T-helper 22 cell (primary cell): ENCODE results near the gene CYS1.
"Not testable (repeated sequence)": the region's sequence is repeated elsewhere in the genome, so short reads cannot be mapped to it uniquely, and the experiment has no call there.

Experiments
- DNase-seq: peaks from one replicate; pipeline ENCODE4 v3.0.0-alpha.2; 2020; ENCODE audit warnings: low read depth

Gene CYS1, protein sequence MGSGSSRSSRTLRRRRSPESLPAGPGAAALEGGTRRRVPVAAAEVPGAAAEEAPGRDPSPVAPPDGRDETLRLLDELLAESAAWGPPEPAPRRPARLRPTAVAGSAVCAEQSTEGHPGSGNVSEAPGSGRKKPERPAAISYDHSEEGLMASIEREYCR

DNA sequence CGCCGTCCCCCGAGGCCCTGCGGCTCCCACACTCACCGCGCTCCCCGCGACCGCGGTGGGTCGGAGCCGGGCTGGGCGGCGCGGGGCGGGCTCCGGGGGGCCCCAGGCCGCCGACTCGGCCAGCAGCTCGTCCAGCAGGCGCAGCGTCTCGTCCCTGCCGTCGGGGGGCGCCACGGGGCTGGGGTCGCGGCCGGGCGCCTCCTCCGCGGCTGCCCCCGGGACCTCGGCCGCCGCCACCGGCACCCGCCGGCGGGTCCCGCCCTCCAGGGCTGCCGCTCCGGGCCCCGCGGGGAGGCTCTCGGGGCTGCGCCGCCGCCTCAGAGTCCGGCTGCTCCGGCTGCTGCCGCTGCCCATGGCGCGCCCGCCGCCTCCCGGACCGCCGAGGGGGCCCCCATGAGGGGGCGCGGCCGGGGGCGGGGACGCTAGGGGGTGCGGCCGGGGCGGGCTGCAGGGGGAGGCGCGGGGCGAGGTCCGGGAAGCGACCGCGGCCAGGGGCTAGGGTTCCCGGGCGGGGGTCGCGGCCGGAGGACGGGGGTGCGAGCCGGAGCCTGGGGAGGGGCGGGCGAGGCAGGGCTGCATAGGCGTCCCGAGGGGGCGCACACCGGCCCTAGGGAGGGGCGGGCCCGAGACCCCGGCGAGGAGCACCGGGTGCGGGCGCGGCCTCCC lies at the start of gene CYS1:
Gene CYS1 (minus strand): TSS at position 542 of the 666 bp plus-strand sequence. CDS start 188 bp downstream, at position 354.
- DNase-seq = no peak

GRCh38 chr2:10129490-10129889 lies 49.3 kb upstream of the CYS1 start:
- DNase-seq = no peak

GRCh38 chr2:10128420-10128819 lies 48.2 kb upstream of the CYS1 start:
- DNase-seq = no peak

- DNase-seq = no peak
Measured at GRCh38 chr2:10126632-10127026, 46.4 kb upstream of the CYS1 start.

DNA sequence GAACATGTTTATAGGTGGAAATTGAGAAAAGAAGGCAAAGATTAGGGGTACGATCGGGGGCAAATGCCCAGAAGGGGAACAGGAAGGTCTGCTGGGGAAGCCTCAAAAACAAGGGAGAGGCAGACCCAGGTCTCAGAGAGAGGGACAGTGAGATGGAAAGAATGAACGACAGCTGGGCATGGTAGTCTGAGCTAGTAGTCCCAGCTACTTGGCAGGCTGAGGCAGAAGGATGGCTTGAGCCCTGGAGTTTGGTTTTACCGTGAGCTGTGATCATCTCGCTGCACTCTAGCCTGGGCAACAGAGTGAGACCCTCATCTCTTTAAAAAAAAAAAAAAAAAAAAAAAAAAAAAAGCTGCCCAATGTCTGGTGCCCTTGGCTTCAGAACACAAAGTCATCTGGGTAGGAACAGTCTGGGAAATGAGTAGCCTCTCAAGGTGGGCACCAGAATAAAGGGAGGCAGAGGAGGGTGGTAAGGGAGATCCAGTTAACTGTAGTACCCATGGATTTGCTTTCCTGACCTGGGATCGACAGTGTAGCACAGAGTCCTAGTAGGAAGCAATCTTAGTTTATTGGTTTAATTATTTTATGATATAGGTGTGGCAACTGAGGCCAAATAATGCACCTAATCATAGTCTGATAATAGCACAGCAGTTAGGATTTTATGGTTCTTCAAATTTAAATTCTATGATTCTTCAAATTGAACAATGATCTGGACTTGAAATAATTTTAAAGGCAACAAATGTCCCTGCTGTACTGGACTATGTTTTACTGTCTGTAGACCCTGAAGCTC lies 45.8 kb upstream of the CYS1 start:
- no peak for DNase-seq

GRCh38 chr2:10124538-10125045 lies 44.4 kb upstream of the CYS1 start:
- peak; percentile 26 for DNase-seq

GRCh38 chr2:10123281-10123680 lies 43.1 kb upstream of the CYS1 start:
- DNase-seq = no peak

DNA sequence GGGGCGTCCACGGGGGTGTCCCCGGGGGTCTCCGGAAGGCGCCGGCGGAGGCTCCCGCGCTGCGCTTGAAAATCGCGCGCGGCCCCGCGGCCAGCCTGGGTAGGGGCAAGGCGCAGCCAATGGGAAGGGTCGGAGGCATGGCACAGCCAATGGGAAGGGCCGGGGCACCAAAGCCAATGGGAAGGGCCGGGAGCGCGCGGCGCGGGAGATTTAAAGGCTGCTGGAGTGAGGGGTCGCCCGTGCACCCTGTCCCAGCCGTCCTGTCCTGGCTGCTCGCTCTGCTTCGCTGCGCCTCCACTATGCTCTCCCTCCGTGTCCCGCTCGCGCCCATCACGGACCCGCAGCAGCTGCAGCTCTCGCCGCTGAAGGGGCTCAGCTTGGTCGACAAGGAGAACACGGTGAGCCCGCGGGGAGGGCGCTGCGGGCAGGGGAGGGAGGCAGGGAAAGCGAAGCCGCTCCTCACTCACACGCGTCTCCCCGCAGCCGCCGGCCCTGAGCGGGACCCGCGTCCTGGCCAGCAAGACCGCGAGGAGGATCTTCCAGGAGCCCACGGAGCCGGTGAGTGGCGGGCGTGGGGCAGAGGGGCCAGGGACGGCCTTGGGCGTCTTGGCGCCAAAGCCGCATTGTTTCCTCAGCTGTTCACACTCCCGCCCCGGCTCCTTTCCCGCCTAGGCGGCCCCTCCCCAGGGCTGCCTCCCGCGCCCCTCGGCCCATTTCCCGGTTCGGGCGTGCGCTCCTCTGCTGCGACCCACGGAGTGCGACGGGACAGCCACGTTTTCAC lies 42.5 kb upstream of the CYS1 start, which contains the start of gene RRM2:
Gene RRM2 (plus strand): TSS at position 240 of the 781 bp plus-strand sequence. CDS start 60 bp downstream, at position 300.
- DNase-seq = peak; percentile 76

GRCh38 chr2:10120877-10121574 lies 40.8 kb upstream of the CYS1 start:
- no peak for DNase-seq

DNA sequence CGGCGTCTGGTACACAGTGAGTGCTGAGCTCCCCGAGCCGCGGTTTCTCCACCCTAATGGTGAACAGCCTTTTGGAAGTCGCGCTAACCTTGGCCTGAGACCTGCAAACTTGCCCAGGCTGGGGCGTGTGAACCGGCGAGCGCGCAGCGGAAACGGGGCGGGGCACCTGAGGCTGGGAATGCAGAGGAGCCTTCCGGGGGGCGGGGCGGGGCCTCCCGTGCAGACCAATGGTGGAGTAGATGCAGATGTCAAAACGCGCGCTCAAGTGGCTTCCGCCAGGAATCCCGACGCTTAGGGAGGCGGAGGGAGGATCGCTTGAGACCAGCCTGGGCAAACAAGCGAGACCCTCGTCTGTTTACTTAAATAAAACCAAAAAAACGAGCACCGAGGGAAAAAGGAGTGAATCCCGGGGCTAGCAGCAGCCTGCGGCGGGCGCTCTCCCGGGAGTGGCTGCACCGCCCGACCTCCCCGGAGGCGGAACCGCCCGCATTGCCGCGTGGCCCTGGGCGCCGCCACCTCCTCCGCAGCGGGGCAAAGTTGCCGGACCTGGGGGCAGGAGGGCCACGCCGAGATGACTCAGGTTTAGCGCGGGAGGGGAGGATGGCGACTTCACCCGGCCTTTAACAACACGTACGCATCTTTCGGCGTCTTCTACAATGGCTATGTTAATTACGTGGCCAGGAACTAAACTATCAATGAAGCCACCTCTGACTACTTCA lies 40.1 kb upstream of the CYS1 start:
- DNase-seq = peak; percentile 85

DNA sequence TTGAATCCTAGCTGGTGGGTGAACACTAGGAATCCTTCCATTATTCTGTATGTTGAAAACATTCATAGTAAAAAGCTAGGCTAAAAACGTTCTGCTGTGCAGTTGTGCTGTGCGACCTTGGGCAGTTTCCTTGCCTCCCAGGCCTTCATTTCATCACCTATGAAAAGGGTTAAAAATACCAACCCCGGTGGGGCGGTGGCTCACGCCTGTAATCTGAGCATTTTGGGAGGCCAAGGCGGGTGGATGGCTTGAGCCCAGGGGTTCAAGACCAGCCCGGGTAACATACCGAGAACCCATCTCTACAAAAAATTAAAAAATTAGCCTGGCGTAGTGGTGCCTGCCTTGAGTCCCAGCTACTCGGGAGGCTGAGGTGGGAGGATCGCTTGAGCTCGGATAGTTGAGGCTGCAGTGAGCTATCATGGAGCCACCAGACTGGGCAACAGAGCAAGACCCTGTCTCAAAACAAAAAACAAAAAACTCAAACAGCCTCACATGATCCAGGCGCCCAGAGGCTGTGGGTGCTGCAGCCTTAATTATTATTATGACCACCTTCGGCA lies 39.5 kb upstream of the CYS1 start:
- DNase-seq = no peak

DNA sequence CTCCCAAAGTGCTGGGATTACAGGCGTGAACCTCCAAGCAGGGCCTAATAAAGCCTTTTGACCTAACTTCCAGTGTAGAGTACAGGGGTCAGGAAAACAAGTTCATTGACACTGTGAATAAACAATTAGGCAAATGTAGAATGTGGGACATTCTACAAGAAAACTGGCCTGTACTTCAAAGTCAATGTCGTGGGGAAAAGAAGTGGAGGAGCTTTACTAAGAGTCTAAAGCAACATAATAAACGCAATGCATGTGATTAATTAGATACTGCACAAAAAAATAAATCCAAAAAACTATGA lies 38.8 kb upstream of the CYS1 start:
- no peak for DNase-seq

DNA sequence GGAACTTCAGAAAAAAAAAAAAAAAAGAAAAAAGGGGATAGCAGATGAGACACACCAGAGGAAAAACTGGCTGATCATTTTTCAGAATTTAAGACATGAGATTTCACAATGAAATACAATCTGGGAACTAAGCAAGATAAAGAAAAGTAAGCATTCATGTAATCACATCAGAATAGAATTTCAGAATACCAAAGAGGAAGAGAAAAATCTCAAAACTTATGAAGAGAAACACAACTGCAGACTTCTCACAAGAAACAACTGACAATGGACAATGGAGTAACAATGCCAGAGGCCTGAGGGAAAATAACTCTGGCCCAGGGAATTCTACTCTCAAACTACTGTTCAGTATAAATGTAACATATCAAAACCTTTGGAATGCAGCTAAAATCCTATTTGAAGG lies 29.1 kb upstream of the CYS1 start:
- DNase-seq = no peak

GRCh38 chr2:10104906-10105305 lies 24.7 kb upstream of the CYS1 start:
- DNase-seq = not testable (repeated sequence)

- DNase-seq = no peak
Measured at GRCh38 chr2:10103179-10103578, 23.0 kb upstream of the CYS1 start.

GRCh38 chr2:10101491-10101890 lies 21.3 kb upstream of the CYS1 start:
- DNase-seq = no peak

- no peak for DNase-seq
Measured at GRCh38 chr2:10097352-10098148, 17.3 kb upstream of the CYS1 start.

DNA sequence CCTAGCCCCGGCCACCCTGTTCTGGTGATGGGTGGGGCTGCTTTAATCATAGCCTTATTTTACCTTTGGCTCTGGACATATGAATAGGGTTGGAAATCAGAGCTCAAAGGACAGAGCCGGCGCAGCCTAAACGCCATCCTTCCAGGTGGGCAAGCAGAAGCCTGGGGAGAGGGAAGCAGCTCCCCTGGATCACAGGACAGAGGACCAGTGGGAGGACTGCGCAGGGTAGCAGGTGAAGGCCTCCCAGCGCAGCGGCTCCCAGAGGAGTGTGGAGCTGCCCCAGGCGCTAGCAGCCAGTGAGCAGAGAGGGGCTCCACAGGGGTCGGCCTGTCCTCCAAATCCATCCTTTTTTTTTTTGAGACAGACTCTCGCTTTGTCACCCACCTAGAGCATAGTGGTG lies 16.4 kb upstream of the CYS1 start:
- no peak for DNase-seq

GRCh38 chr2:10095175-10095574 lies 15.0 kb upstream of the CYS1 start:
- no peak for DNase-seq

DNA sequence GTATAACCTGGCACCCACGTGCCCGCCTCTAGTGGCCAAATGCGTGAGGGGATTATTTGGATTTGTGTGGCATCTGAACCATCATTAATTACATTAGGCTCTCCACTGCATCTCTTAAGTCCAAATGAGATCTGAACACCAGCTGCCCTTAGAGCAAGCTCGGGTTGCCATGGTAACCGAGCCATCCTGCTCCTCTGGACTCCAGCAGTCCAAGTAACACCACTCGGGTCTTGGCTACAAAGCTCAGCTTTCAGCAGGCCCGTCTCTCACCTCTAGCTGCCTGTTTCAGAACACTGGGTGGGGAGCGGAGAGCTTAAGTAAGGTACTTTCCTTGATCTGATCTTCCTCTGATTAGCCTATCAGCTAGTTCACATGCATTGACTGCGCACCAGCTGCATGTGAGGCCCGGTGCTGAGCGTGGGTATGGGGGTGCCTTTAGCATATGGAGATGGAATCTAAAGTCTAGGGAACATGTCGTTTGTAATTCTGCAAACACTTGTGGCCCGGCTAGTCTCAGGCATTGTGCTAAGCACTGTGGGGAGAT lies 14.1 kb upstream of the CYS1 start:
- DNase-seq = no peak
